ENCODE data around the gene KIF15.

Gene KIF15

GRCh38 chr3:44771424-44772098, 10.0 kb downstream of the KIF15 start:
- Mint-ChIP-seq H3K27me3 (ENCODE audit: low read depth) (no peaks in the 10 kb centered on the region), H3K9me3 (peaks cover 48% of the 10 kb centered on the region), H3K36me3 (ENCODE audit: low read depth) (peaks cover 92% of the 10 kb centered on the region), H3K4me1 (no peaks in the 10 kb centered on the region), H3K4me3 (no peak overlapping the region), H3K27ac (no peak overlapping the region)
- no peak for TF ChIP-seq CTCF (IDR thresholded peaks at IDR 0.05; ENCODE audit: unreplicated experiment in 3 of 3)

GRCh38 chr3:44772099-44772442, 10.5 kb downstream of the KIF15 start:
- Mint-ChIP-seq H3K4me1 (no peaks in the 10 kb centered on the region), H3K4me3 (no peak overlapping the region), H3K27me3 (ENCODE audit: low read depth) (no peaks in the 10 kb centered on the region), H3K27ac (no peak overlapping the region), H3K36me3 (ENCODE audit: low read depth) (peaks cover 90% of the 10 kb centered on the region), H3K9me3 (peaks cover 46% of the 10 kb centered on the region)
- no peak for TF ChIP-seq CTCF (IDR thresholded peaks at IDR 0.05; ENCODE audit: unreplicated experiment in 3 of 3)

GRCh38 chr3:44782891-44783290, 21.3 kb downstream of the KIF15 start:
- Mint-ChIP-seq H3K36me3 (ENCODE audit: low read depth) (peaks cover 45% of the 10 kb centered on the region), H3K9me3 (no peaks in the 10 kb centered on the region)

GRCh38 chr3:44795197-44795596, 33.6 kb downstream of the KIF15 start:
- Mint-ChIP-seq H3K9me3 (no peaks in the 10 kb centered on the region), H3K27me3 (ENCODE audit: low read depth) (no peaks in the 10 kb centered on the region), H3K36me3 (ENCODE audit: low read depth) (peaks cover 23% of the 10 kb centered on the region), H3K27ac (no peak overlapping the region), H3K4me3 (no peak overlapping the region), H3K4me1 (no peaks in the 10 kb centered on the region)
- TF ChIP-seq CTCF (IDR thresholded peaks at IDR 0.05; ENCODE audit: unreplicated experiment in 3 of 3): no peak

More at GRCh38 chr3:44782891-44783290, 21.3 kb downstream of the KIF15 start:
- no peak overlapping the region for H3K4me3 Mint-ChIP-seq
- TF ChIP-seq CTCF (IDR thresholded peaks at IDR 0.05; ENCODE audit: unreplicated experiment in 3 of 3): no peak
- no peaks in the 10 kb centered on the region for H3K4me1 Mint-ChIP-seq
- no peak overlapping the region for H3K27ac Mint-ChIP-seq
- no peaks in the 10 kb centered on the region for H3K27me3 Mint-ChIP-seq (ENCODE audit: low read depth)

- no peak for TF ChIP-seq CTCF (IDR thresholded peaks at IDR 0.05; ENCODE audit: unreplicated experiment in 3 of 3)
- no peaks in the 10 kb centered on the region for H3K9me3 Mint-ChIP-seq
- H3K27ac Mint-ChIP-seq: no peak overlapping the region
- no peaks in the 10 kb centered on the region for H3K27me3 Mint-ChIP-seq (ENCODE audit: low read depth)
- H3K4me1 Mint-ChIP-seq: no peaks in the 10 kb centered on the region
- no peak overlapping the region for H3K4me3 Mint-ChIP-seq
- peaks cover 27% of the 10 kb centered on the region for H3K36me3 Mint-ChIP-seq (ENCODE audit: low read depth)
These were observed 40.4 kb downstream of the KIF15 start for GRCh38 chr3:44802011-44802410.

- no peak for TF ChIP-seq CTCF (IDR thresholded peaks at IDR 0.05; ENCODE audit: unreplicated experiment in 3 of 3)
- no peaks in the 10 kb centered on the region for H3K27me3 Mint-ChIP-seq (ENCODE audit: low read depth)
- H3K36me3 Mint-ChIP-seq (ENCODE audit: low read depth): peaks cover 29% of the 10 kb centered on the region
- no peak overlapping the region for H3K4me3 Mint-ChIP-seq
- no peaks in the 10 kb centered on the region for H3K4me1 Mint-ChIP-seq
- no peaks in the 10 kb centered on the region for H3K9me3 Mint-ChIP-seq
- no peak overlapping the region for H3K27ac Mint-ChIP-seq
These were observed 41.7 kb downstream of the KIF15 start for GRCh38 chr3:44803298-44803697.
